SU-DHL-6 (cell line): ENCODE data around the gene SPRYD4.

ENCODE experiments used
- EZH2phosphoT487 ChIP-seq: fragments of 200-600 bp; sonication (generic), shearing (Covaris generic); conservative IDR thresholded peaks from 2 replicates; pipeline ENCODE4 v1.6.1; 2018; ENCODE audit warnings: mild to moderate bottlenecking, antibody characterized with exemption, low read length, moderate library complexity, mixed read lengths
- TF ChIP-seq, protein P1 (sequence below): fragments of 200-600 bp; sonication (generic); IDR thresholded peaks from one replicate; pipeline ENCODE4 v1.5.1; 2017; ENCODE audit warnings: antibody characterized with exemption, mild to moderate bottlenecking, low read length, moderate library complexity; ENCODE audit not compliant: insufficient read depth, poor library complexity, severe bottlenecking

DNA sequence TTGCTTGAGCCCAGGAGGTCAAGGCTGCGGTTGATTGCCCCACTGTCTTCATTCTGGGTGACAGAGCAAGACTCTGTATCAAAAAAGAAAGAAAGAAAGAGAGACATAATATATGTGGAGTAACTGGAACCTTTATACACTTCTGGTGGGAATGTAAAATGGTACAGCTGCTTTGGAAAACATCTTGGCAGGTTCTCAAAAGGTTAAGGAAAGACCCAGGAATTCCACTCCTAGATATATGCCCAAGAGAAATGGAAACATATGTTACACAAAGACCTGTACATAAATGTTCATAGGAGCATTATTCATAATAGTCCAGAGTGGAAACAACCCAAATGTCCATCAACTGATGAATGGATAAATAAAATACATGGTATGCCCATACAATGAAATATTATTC, 60.5 kb downstream of the SPRYD4 start:
- TF ChIP-seq, protein P1, sequence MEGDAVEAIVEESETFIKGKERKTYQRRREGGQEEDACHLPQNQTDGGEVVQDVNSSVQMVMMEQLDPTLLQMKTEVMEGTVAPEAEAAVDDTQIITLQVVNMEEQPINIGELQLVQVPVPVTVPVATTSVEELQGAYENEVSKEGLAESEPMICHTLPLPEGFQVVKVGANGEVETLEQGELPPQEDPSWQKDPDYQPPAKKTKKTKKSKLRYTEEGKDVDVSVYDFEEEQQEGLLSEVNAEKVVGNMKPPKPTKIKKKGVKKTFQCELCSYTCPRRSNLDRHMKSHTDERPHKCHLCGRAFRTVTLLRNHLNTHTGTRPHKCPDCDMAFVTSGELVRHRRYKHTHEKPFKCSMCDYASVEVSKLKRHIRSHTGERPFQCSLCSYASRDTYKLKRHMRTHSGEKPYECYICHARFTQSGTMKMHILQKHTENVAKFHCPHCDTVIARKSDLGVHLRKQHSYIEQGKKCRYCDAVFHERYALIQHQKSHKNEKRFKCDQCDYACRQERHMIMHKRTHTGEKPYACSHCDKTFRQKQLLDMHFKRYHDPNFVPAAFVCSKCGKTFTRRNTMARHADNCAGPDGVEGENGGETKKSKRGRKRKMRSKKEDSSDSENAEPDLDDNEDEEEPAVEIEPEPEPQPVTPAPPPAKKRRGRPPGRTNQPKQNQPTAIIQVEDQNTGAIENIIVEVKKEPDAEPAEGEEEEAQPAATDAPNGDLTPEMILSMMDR, result no peak
- no peak for TF ChIP-seq EZH2phosphoT487
